ENCODE data around the gene DTNBP1. TPM values are rescaled to one million over a fixed set of nuclear protein-coding genes. Genes with fewer than 3 reads are reported as not detected.

DTNBP1 gene
- total RNA-seq, 2 donors from 2014 or later = 9.0 to 14.1 TPM

DNA sequence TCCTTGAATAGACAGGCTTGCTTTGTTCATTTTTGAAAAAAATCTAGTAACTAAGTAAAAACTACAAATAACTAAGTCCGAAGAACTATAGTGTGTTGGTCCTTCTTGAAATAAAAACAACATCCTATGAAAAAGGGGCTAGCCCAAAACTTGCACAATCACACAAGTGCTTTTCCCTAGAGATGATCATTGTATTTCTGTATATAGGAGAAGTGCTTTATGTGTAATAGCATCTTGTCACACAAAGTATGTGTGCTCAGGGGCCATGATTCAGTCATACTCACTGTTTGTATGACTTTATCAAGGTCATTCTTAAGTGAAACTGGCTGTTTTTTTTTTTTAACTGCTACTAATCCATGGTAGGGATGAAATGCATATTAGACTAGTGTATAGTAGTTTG lies 179.8 kb downstream of the DTNBP1 start:
- intact Hi-C loops (cut with DNase I) = no loop called here
- DNase-seq (ENCODE audit: low spot score) = no peak
- TF ChIP-seq, protein P1, sequence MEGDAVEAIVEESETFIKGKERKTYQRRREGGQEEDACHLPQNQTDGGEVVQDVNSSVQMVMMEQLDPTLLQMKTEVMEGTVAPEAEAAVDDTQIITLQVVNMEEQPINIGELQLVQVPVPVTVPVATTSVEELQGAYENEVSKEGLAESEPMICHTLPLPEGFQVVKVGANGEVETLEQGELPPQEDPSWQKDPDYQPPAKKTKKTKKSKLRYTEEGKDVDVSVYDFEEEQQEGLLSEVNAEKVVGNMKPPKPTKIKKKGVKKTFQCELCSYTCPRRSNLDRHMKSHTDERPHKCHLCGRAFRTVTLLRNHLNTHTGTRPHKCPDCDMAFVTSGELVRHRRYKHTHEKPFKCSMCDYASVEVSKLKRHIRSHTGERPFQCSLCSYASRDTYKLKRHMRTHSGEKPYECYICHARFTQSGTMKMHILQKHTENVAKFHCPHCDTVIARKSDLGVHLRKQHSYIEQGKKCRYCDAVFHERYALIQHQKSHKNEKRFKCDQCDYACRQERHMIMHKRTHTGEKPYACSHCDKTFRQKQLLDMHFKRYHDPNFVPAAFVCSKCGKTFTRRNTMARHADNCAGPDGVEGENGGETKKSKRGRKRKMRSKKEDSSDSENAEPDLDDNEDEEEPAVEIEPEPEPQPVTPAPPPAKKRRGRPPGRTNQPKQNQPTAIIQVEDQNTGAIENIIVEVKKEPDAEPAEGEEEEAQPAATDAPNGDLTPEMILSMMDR (IDR thresholded peaks at IDR 0.05) = no peak
- no peak for TF ChIP-seq POLR2A (IDR thresholded peaks at IDR 0.05)
- no peak for TF ChIP-seq POLR2AphosphoS5 (IDR thresholded peaks at IDR 0.05)
- no peaks in the 10 kb centered on the region for H3K27me3 ChIP-seq (replicated peaks; ENCODE audit: insufficient read depth)
- no peaks in the 10 kb centered on the region for H3K9me3 ChIP-seq
- H3K36me3 ChIP-seq = no peaks in the 10 kb centered on the region
- H3K27ac ChIP-seq = no peak overlapping the region
- H3K4me3 ChIP-seq = no peak overlapping the region
- no peaks in the 10 kb centered on the region for H3K4me1 ChIP-seq (replicated peaks)
- 92% methylated on average over 1 of the region's 1 CpG for WGBS

DNA sequence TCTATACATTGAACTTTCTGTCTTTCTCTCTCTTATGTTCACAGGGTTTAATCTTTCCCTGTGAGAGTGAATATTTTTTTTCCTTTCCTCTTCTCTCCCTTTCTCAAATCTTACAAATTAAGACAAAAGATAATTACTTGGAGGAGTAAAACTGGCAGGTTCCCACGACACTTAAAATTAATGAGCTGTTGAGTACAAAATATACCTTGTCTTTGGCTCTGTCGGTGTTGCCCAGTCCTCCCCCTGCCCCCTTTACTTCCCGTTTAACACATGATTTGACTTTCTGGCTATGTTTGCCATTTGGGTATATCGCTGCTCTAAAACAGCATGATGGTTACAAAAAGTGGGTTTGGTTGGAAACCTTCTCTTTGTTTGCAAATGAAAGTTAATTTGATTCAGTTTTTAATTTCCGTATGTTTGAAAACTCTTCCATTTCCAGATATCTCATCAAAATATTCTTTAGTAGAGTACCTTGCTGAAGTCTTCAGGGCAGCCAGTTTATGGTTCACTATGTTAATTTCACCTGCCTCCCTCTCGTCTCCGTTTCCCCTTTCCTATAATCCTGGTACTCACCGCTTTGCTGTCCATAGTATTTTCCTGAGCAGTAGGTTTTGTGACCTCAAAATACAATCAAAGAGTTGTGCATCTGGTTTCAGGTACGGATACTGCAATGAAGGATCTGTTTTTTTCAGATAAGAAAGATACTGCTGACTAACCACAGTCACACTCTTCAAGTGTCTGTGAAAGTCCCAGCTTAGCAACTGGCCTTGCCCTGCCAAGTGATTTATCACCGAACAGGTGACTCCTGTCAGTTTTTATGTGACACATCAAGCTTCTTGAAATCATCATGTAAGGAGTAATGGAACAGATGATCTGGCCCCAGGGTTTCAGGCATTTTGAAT lies 181.2 kb downstream of the DTNBP1 start:
- TF ChIP-seq, protein P1 (IDR thresholded peaks at IDR 0.05) = no peak
- no peak for TF ChIP-seq POLR2AphosphoS5 (IDR thresholded peaks at IDR 0.05)
- no peak for TF ChIP-seq POLR2A (IDR thresholded peaks at IDR 0.05)
- intact Hi-C loops (cut with DNase I) = no loop called here
- WGBS = 80% methylated on average over 10 of the region's 10 CpGs
- Histone ChIP-seq H3K27ac (no peak overlapping the region), H3K4me1 (replicated peaks) (no peaks in the 10 kb centered on the region), H3K9me3 (no peaks in the 10 kb centered on the region), H3K4me3 (no peak overlapping the region), H3K27me3 (replicated peaks; ENCODE audit: insufficient read depth) (no peaks in the 10 kb centered on the region), H3K36me3 (no peaks in the 10 kb centered on the region)
- no peak for DNase-seq (ENCODE audit: low spot score)

DNA sequence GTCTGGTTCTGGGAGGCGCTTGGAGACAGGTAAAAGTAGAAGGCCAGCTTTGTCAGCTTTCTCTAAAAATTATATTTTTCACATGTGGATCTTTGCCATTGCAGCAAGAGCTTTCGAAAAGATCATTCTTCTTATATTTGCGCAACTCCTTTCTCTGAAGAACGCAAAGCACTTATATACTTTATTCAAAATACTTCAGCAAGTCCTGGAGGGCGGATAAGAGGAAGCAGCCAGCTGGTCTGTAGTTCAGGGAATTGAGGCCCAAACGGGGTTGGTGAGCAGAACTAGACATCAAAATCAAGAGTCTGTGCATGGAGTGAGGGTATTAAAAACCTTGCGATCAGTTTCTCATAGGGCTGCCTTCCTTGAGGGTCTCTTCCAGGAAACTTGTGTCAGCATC lies 182.3 kb downstream of the DTNBP1 start:
- 91% methylated on average over 7 of the region's 7 CpGs for WGBS
- intact Hi-C loops (cut with DNase I) = no loop called here
- H3K4me3 ChIP-seq = no peak overlapping the region
- H3K36me3 ChIP-seq = no peaks in the 10 kb centered on the region
- H3K27ac ChIP-seq = no peak overlapping the region
- H3K27me3 ChIP-seq (replicated peaks; ENCODE audit: insufficient read depth) = no peaks in the 10 kb centered on the region
- no peaks in the 10 kb centered on the region for H3K4me1 ChIP-seq (replicated peaks)
- TF ChIP-seq, protein P1 (IDR thresholded peaks at IDR 0.05) = no peak
- TF ChIP-seq POLR2A (IDR thresholded peaks at IDR 0.05) (no peak), POLR2AphosphoS5 (IDR thresholded peaks at IDR 0.05) (no peak)
- no peaks in the 10 kb centered on the region for H3K9me3 ChIP-seq
- no peak for DNase-seq (ENCODE audit: low spot score)

DNA sequence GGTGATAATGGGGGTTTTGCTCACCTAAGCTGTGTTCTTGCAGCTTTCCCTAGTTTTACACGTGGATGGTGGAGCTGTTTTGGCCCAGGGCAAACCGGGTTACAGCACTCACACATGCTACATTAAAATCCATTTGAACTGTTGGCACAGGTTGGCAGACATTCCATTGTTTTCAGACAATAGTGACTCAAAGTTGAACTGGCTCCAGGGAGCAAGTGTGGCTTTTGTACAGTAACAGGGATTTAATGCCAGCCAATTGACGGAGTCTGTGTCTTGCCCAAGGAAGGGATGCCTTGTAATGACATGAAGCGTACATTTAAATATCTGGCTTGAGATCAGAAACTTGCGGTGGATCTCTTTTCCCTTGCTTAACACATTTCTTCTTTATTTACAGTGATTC lies 183.1 kb downstream of the DTNBP1 start:
- WGBS = 43% methylated on average over 5 of the region's 5 CpGs
- intact Hi-C loops (cut with DNase I) = no loop called here
- Histone ChIP-seq H3K9me3 (no peaks in the 10 kb centered on the region), H3K4me1 (replicated peaks) (no peaks in the 10 kb centered on the region), H3K4me3 (no peak overlapping the region), H3K27me3 (replicated peaks; ENCODE audit: insufficient read depth) (no peaks in the 10 kb centered on the region), H3K27ac (no peak overlapping the region), H3K36me3 (no peaks in the 10 kb centered on the region)
- DNase-seq (ENCODE audit: low spot score) = no peak
- TF ChIP-seq POLR2A (IDR thresholded peaks at IDR 0.05) (no peak), POLR2AphosphoS5 (IDR thresholded peaks at IDR 0.05) (no peak)
- TF ChIP-seq, protein P1 (IDR thresholded peaks at IDR 0.05) = no peak

DNA sequence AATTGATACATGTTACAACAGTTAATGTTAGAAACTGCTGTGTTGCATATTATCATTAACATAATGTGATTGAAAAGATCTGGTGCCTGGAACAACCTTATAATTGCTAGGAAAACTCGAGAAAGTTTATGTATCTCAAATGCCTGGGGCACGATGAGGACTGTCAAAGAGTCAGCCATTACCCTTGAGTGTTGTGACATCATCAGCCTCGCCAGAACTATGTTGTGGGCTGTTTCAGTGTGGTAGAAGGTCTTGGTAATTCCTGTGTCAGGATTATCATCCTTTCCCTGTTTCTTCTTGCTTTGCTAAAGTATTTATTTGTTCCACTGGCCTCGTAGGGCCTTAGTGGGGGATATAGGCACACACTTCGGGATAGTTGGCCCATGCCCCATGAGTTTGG lies 185.1 kb downstream of the DTNBP1 start:
- Histone ChIP-seq H3K9me3 (no peaks in the 10 kb centered on the region), H3K4me1 (replicated peaks) (no peaks in the 10 kb centered on the region), H3K36me3 (no peaks in the 10 kb centered on the region), H3K27me3 (replicated peaks; ENCODE audit: insufficient read depth) (no peaks in the 10 kb centered on the region), H3K4me3 (no peak overlapping the region), H3K27ac (no peak overlapping the region)
- no peak for DNase-seq (ENCODE audit: low spot score)
- TF ChIP-seq, protein P1 (IDR thresholded peaks at IDR 0.05) = no peak
- no peak for TF ChIP-seq POLR2A (IDR thresholded peaks at IDR 0.05)
- no peak for TF ChIP-seq POLR2AphosphoS5 (IDR thresholded peaks at IDR 0.05)
- WGBS = 70% methylated on average over 5 of the region's 5 CpGs
- intact Hi-C loops (cut with DNase I) = no loop called here

All from prostate gland (tissue), 2 donors.